GM12801 (cell line): Measurements from ENCODE around the gene PTCD2.

ENCODE experiments used
- CTCF ChIP-seq: IDR thresholded peaks from one replicate; pipeline ENCODE4 v1.5.1; 2011; ENCODE audit warnings: control low read depth; ENCODE audit not compliant: insufficient read length; ENCODE audit errors: extremely low read depth

Gene PTCD2

GRCh38 chr5:72307968-72308852 lies 12.0 kb upstream of the PTCD2 start:
- no peak for TF ChIP-seq CTCF

- no peak for TF ChIP-seq CTCF
Measured at GRCh38 chr5:72308853-72309191, 11.4 kb upstream of the PTCD2 start.

- TF ChIP-seq CTCF, result no peak
Measured at GRCh38 chr5:72313141-72313540, 7.0 kb upstream of the PTCD2 start.

GRCh38 chr5:72314571-72315172 lies 5.5 kb upstream of the PTCD2 start:
- no peak for TF ChIP-seq CTCF

GRCh38 chr5:72324189-72324825 lies 4.1 kb downstream of the PTCD2 start:
- no peak for TF ChIP-seq CTCF

DNA sequence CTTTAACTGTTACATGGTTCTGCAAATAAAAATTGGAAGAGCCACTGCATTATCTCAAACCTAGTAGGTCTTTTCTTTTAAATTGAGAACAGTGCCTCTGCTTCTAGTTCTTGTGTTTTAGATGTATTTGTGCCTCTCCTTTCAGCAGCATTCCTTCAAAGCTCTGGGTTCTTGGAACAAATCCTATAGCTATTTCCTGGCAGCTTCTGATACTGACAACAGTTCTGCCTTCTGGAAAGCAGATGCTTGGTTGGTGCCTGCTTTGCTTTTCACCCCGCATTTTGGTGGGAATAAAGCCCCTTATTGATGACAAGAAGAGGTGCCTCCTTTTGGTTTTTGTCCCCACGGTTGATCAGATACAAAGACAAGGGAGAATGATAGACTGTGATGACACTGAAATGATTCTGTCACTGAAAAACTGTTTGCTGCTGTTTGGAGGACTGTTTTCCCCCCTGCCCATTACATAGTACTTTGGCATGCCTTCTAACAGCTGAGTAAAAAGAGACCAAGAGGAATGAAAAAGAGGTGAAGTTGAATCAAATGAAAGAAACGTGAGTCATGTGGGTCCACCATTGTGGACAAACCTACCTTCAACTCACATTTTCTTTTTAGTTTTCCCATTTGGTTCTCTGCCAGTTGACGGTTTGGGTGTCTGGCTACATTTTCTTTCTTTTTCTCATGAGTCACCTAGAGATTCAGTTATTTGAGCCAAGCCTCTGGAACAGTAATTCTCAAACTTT lies 5.6 kb downstream of the PTCD2 start:
- no peak for TF ChIP-seq CTCF

- no peak for TF ChIP-seq CTCF
Measured at GRCh38 chr5:72326306-72326649, 6.1 kb downstream of the PTCD2 start.
